ENCODE data around the gene ZSCAN12.

DNA sequence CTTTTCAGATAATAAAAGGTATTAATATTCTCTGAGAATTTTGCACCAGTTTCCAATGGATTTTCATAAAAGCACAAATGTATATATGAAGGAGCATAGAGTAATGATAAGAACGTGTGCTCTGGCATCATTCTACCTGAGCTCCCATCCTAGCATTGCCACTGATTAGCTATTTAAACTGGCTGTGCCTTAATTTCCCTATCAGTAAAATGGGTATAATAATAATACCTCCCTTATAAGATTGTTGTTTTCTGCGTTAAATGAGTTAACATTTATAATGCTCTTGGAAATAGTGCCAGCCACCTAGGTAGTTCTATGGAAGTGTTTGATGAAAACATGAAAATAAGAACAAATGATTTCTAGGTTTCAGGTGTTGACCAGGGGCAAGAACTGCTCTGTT lies 38.6 kb downstream of the ZSCAN12 start:
- no peak for TF ChIP-seq CTCF (IDR thresholded peaks at IDR 0.05 in 8 of 11, conservative IDR thresholded peaks at IDR 0.05 in 3 of 11)
- TF ChIP-seq POLR2A (IDR thresholded peaks at IDR 0.05): no peak

All from spleen (tissue), 7 donors.